Thymus (tissue), 14 donors: ENCODE data around the gene LMF1. TPM values are rescaled to one million over a fixed set of nuclear protein-coding genes. Genes with fewer than 3 reads are reported as not detected.

Experiments
- DNase-seq, 9 donors: peaks; one replicate each; pipeline ENCODE4 v3.0.0-alpha.2; 2013; ENCODE audit warnings: low spot score in 9 of 9, low read depth in 6 of 9, missing footprints in 1 of 9
- H3K27ac ChIP-seq, 2 donors: one replicate each; pipeline ENCODE4 v1.5.1; 2013; ENCODE audit warnings: control low read depth in 1 of 2, low read depth in 1 of 2, low read length in 1 of 2, mild to moderate bottlenecking in 1 of 2, moderate library complexity in 1 of 2
- H3K27me3 ChIP-seq, 2 donors: one replicate each; pipeline ENCODE4 v1.5.1; 2013; ENCODE audit warnings: low read length in 1 of 2; ENCODE audit not compliant: control insufficient read depth in 2 of 2, insufficient read depth in 1 of 2
- H3K36me3 ChIP-seq, 2 donors: one replicate each; pipeline ENCODE4 v1.5.1; 2013; ENCODE audit warnings: low read length in 1 of 2, mild to moderate bottlenecking in 1 of 2, moderate library complexity in 1 of 2; ENCODE audit not compliant: control insufficient read depth in 2 of 2, insufficient read depth in 2 of 2
- H3K4me1 ChIP-seq, 2 donors: one replicate each; pipeline ENCODE4 v1.5.1; 2013; ENCODE audit warnings: low read length in 2 of 2; ENCODE audit not compliant: control insufficient read depth in 2 of 2, insufficient read depth in 2 of 2
- H3K4me3 ChIP-seq, 2 donors: one replicate each; pipeline ENCODE4 v1.5.1; 2013; ENCODE audit warnings: low read length in 2 of 2, control low read depth in 1 of 2, mild to moderate bottlenecking in 1 of 2
- H3K9me3 ChIP-seq, 2 donors: one replicate each; pipeline ENCODE4 v1.5.1; 2013; ENCODE audit warnings: low read length in 1 of 2, mild to moderate bottlenecking in 1 of 2; ENCODE audit not compliant: control insufficient read depth in 2 of 2, insufficient read depth in 1 of 2
- WGBS: extraction: QIAGEN DNeasy Blood & Tissue Kit; methylation state at CpG from one replicate; pipeline ENCODE4 v1.1.7; 2013; 5-methylcytosine and 5-hydroxymethylcytosine counted together
- long read RNA-seq, 10 donors: transcript quantifications; one replicate each; lab custom pipeline, GENCODE V29; 2026
- polyA plus RNA-seq: library from polyadenylated mRNA; stranded (reverse); fragments of 200-250 nt; gene quantifications from one replicate; pipeline ENCODE4 v1.2.3, GENCODE V29; 2013
- total RNA-seq: library from RNA; stranded (reverse); fragments of 120-200 nt; gene quantifications from one replicate; pipeline ENCODE4 v1.2.4, GENCODE V29; 2013
- donor health status: healthy.

LMF1 gene
- total RNA-seq (8.9 TPM), polyA plus RNA-seq (22.8 TPM)
- long read RNA-seq, donor 1, partial matches to known transcripts: 0 of 1 reads
- long read RNA-seq, donor 1, other reads (novel, unspliced or antisense): 0 of 1 reads
- long read RNA-seq, donor 2: 0 reads
- long read RNA-seq, donor 3, partial matches to known transcripts: 0 of 1 reads
- long read RNA-seq, donor 3, other reads (novel, unspliced or antisense): 0 of 1 reads
- long read RNA-seq, donor 4, partial matches to known transcripts: 0 of 1 reads
- long read RNA-seq, donor 4, other reads (novel, unspliced or antisense): 0 of 1 reads
- long read RNA-seq, donor 5, partial matches to known transcripts: 0 of 5 reads
- long read RNA-seq, donor 5, other reads (novel, unspliced or antisense): 0 of 5 reads
- long read RNA-seq, donor 6, partial matches to known transcripts: 0 of 2 reads
- long read RNA-seq, donor 6, other reads (novel, unspliced or antisense): 0 of 2 reads
- long read RNA-seq, donor 7, partial matches to known transcripts: 0 of 2 reads
- long read RNA-seq, donor 7, other reads (novel, unspliced or antisense): 0 of 2 reads
- long read RNA-seq, donor 8, partial matches to known transcripts: 0 of 2 reads
- long read RNA-seq, donor 8, other reads (novel, unspliced or antisense): 0 of 2 reads
- long read RNA-seq, donor 9, partial matches to known transcripts: 0 of 2 reads
- long read RNA-seq, donor 9, other reads (novel, unspliced or antisense): 0 of 2 reads
- long read RNA-seq, donor 10: 0 reads

DNA sequence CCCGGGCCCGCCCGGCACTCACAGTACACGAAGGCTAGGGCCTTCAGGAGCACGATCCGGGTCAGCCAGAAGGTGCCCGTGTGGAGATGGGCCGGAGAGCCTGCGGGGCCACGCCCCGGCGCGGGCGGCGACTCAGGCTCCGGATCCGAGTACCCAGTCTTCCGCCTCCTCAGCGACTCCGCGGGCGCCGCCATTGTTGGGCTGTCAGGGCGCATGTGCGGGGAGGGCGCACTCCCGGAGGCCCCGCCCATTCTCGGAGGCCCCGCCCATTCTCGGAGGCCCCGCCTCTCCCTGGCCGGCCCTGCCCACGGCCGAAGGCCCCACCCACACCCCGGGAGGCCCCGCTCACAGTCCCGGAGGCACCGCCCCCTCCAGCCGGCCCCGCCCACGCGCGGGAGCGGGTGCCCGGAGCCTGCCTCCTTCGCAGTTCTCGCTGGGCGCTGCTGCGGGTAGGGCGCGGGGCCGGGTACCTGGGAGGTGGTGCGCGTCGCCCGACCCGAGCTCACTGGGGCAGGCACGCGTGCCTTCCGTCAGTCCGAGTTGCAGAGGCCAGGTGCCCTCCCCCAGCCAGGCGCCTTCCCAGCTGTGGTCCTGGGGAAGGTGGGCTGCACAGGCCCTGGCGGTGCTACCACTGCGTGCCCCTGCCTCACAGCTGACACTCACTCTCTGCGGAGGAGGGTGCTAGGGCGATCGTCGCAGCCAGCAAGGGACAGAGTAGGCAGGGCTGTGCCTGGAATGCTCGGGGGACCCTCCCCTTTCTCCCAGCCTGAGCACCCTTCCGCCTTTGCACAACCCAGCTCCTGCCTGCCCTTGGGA, at the start of gene LMF1:
TSS of gene LMF1 (minus strand) at position 219 of the 816 bp plus-strand sequence. CDS start at position 215, 4 bp downstream.
- WGBS: 4% methylated on average over 69 of the region's 71 CpGs
- H3K4me1 ChIP-seq: peaks cover 10% of the 10 kb centered on the region in 2 donors
- peaks cover 11 to 36% of the 10 kb centered on the region in 2 donors for H3K27me3 ChIP-seq
- peak within 1 kb of the TSS in 1 of 2 donors; percentile 62 for H3K27ac ChIP-seq
- H3K4me3 ChIP-seq: peak within 1 kb of the TSS; percentile 66 to 91
- H3K36me3 ChIP-seq: peaks cover 3 to 17% of the 10 kb centered on the region in 2 donors
- peaks cover 0 to 14% of the 10 kb centered on the region in 2 donors for H3K9me3 ChIP-seq
- DNase-seq: peak; percentile 62 to 96 (median 86)

DNA sequence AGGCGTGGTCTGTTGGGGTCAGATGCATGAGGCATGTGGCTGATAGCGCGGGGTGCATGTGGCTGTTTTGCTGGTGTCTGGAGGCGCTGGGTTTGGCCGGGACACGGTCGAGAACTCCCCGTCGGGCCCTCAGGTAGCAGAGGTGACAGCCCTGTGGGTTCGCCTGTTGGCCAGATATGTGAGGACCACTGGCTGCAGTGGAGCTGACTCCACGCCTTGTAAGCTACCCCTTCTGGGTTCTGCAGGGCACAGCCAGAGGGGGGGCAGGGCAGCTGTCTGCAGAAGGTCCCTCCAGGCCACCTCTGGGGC, 49.3 kb upstream of the LMF1 start:
- H3K4me1 ChIP-seq: no peaks in the 10 kb centered on the region
- H3K27ac ChIP-seq: no peak overlapping the region
- DNase-seq: no peak
- no peaks in the 10 kb centered on the region for H3K36me3 ChIP-seq
- H3K4me3 ChIP-seq: no peak overlapping the region
- 90% methylated on average over 11 of the region's 11 CpGs for WGBS
- no peaks in the 10 kb centered on the region for H3K9me3 ChIP-seq
- H3K27me3 ChIP-seq: peaks cover 0 to 17% of the 10 kb centered on the region in 2 donors

DNA sequence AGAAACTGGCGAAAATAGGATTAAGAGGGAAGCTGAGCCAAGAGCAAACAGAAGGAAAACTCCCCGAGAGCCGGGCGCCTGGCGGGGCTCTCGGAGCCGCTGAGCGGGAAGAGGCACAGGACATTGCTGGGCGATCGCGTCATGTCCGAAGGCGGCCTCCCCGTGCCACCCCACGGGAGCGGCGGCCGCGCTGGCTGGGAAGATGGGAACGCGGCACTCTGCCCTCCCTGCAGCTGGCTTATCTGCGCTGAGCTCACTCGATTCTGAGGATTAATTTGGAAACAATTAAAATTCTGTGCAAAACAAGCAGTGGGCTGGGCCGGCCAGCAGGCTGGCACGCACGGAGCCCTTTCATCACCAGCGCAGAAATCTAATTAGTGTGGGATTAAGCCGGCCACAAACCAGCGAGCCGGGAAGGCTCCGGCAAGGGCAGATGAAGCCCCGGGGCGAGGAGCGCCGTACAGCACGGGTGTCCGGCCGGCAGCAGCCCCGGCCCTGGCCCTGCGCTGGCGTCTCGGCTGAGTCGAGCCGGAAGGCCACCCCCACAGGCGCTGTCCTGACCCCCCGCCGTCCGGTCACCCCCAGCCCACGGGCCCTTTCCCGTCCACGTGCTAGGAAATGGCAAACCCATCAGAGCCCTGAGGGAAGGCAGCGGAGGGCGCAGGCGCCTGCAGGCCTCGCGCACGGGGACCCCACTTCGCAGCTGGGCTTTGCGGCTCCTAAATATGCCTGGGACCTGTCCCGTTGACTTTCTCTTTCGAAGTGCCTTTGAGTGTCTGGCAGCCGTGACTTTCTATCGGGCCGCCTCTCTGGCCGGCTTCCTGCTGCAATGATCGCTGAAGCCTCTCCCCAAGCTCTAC, 48.7 kb upstream of the LMF1 start:
- H3K27me3 ChIP-seq: peaks cover 0 to 17% of the 10 kb centered on the region in 2 donors

DNA sequence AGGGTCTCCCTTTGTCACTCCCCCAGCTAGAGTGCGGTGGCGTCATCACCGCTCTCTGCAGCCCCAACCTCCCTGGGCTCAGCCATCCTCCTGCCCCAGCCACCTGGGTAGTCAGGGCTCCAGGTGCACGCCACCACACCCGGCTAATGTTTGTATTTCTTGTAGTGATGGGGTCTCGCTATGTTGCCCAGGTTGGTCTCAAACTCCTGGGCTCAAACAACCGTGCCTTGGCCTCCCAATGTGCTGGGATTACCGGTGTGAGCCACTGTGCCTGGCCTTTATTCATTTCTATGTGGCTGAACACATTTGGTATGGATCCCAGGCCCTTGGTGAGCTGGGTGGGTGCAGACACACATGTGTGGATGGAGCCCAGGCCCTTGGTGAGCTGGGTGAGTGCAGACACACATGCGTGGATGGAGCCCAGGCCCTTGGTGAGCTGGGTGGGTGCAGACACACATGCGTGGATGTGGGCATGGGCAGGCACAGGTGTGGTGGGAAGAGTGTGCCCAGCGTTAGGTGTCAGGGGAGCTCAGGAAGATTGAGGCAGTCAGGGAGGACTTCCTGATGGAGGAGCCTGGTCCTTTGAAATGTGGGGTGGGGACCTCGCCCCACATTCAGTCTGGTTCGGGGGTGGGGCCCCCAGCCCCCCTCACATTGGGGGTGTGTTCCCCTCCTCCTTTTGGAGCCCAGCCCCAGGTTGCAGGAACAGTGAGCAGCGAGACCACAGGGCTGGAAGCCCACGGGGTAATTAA, 47.8 kb upstream of the LMF1 start:
- DNase-seq: no peak
- peaks cover 0 to 16% of the 10 kb centered on the region in 2 donors for H3K27me3 ChIP-seq
- H3K9me3 ChIP-seq: no peaks in the 10 kb centered on the region
- 92% methylated on average over 15 of the region's 15 CpGs for WGBS
- H3K27ac ChIP-seq: no peak overlapping the region
- no peaks in the 10 kb centered on the region for H3K4me1 ChIP-seq
- H3K36me3 ChIP-seq: no peaks in the 10 kb centered on the region
- H3K4me3 ChIP-seq: no peak overlapping the region

More for the DNA sequence above, 48.7 kb upstream of the LMF1 start:
- no peak for DNase-seq
- Histone ChIP-seq H3K9me3 (no peaks in the 10 kb centered on the region), H3K36me3 (no peaks in the 10 kb centered on the region), H3K4me1 (no peaks in the 10 kb centered on the region), H3K27ac (no peak overlapping the region), H3K4me3 (no peak overlapping the region)
- WGBS: 89% methylated on average over 66 of the region's 66 CpGs

DNA sequence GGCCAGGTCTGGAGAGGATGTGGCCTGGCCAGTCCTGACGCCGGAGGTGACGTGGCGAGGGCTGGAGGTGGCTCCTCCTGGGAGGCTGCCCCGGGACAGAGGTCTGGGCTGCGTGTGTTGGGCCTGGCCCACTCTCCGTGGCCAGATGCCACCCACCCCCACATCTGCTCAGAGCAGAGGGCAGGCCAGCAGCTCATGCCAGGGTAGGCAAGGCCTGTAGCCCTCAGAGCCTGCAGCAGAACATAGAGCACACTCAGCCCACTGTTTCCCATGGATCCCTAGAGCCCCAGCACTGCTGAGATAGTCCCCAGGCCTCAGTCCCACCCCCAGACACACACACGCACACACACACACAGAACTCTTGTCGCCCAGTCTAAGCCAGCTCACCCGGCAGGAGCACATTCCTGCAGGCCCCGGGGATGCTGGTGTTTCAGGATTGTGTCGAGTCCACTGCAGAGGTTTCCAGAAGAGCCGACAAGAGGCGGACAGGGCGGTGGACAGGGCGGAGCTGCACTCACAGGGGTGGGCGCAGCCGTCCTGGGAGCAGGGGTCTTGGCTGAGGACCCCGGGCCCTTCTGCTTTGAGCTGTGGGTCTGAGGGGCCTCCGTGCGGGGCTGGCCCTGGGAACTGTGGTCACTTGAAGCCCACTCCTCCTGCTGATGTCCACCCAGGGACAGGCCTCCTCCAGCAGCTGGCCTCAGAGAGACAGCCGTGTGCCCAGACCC, 44.1 kb upstream of the LMF1 start:
- DNase-seq: no peak
- Histone ChIP-seq H3K27me3 (peaks cover 2 to 19% of the 10 kb centered on the region in 2 donors), H3K4me3 (no peak overlapping the region), H3K27ac (no peak overlapping the region), H3K36me3 (no peaks in the 10 kb centered on the region), H3K4me1 (peaks cover 0 to 7% of the 10 kb centered on the region in 2 donors), H3K9me3 (no peaks in the 10 kb centered on the region)
- 97% methylated on average over 22 of the region's 22 CpGs for WGBS

DNA sequence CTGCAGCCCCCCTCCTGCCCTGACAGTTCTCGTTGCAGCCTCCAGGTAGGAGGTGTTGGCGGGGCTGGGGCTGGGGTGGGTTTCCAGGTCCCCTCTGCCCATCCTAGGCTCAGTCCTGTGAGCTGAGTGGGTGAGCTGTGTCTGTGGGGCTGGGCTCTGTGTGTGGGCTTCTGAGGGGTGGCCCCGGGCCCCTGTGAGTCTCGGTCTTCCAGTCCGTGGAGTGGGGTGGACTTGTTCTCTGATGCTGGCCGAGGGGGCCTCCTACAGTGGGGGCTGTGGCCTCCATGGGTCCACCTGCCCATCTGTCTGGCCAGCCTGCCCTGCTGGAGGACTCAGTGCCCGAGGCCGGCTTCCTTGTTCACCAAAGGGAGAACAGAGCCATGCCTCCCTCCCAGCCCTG, 43.4 kb upstream of the LMF1 start:
- H3K4me3 ChIP-seq: no peak overlapping the region
- WGBS: 93% methylated on average over 8 of the region's 8 CpGs
- no peaks in the 10 kb centered on the region for H3K36me3 ChIP-seq
- no peak overlapping the region for H3K27ac ChIP-seq
- H3K4me1 ChIP-seq: peaks cover 0 to 13% of the 10 kb centered on the region in 2 donors
- no peak for DNase-seq
- no peaks in the 10 kb centered on the region for H3K9me3 ChIP-seq
- peaks cover 2 to 24% of the 10 kb centered on the region in 2 donors for H3K27me3 ChIP-seq

DNA sequence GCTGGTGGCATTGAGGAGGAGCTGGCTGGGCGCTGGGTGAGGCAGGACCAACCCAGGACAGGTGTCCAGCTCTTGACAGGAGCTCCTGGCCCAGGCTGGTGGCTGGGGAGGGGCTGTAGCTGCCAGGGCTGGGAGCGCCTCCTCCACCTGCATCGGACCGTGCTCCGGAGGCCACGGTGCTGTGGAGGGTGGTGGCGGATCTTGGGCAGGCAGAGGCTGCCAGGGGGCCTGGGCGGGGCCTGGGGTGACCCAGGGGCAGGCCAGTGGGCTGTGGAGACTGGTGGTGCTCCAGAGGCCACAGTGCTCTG, 42.8 kb upstream of the LMF1 start:
- H3K36me3 ChIP-seq: no peaks in the 10 kb centered on the region
- 90% methylated on average over 8 of the region's 8 CpGs for WGBS
- DNase-seq: no peak

More for the DNA sequence above, 42.8 kb upstream of the LMF1 start:
- Histone ChIP-seq H3K9me3 (no peaks in the 10 kb centered on the region), H3K27me3 (peaks cover 2 to 22% of the 10 kb centered on the region in 2 donors), H3K27ac (no peak overlapping the region), H3K4me3 (no peak overlapping the region), H3K4me1 (peaks cover 0 to 13% of the 10 kb centered on the region in 2 donors)
